K562 (cell line): ENCODE data around the gene AHI1. TPM values are rescaled to one million over a fixed set of nuclear protein-coding genes. Genes with fewer than 3 reads are reported as not detected.

Source experiments
- FOXM1 ChIP-seq, 2 experiments: fragments of 450-650 bp in 1 of 2; sonication (generic) in 1 of 2; formaldehyde crosslinking in 1 of 2; IDR thresholded peaks; 2 replicates each; pipeline versions ENCODE4 v1.6.1 to v1.9.0; 2017 to 2022; ENCODE audit warnings: low read depth in 2 of 2, mild to moderate bottlenecking in 2 of 2, missing genetic modification reagents in 1 of 2, moderate library complexity in 1 of 2
- GATA2 ChIP-seq: sonication (generic); formaldehyde crosslinking; IDR thresholded peaks from 2 replicates; pipeline ENCODE4 v1.4.0; 2020; ENCODE audit warnings: mild to moderate bottlenecking, missing genetic modification reagents
- MCM7 ChIP-seq, 2 experiments: fragments of 450-650 bp; IDR thresholded peaks; 2 replicates each; pipeline ENCODE4 v1.6.1; 2016 to 2018
- MTA3 ChIP-seq: fragments of 450-650 bp; formaldehyde crosslinking; IDR thresholded peaks from 2 replicates; pipeline ENCODE4 v1.6.1; 2017; ENCODE audit warnings: mild to moderate bottlenecking, borderline replicate concordance
- MYC ChIP-seq, 2 experiments: fragments of 250-450 bp in 1 of 2; sonication (Bioruptor Pico) in 1 of 2; IDR thresholded peaks; 2 replicates each; pipeline versions ENCODE4 v1.5.1 to v1.6.1; 2012 to 2021; ENCODE audit warnings: low read depth in 2 of 2, borderline replicate concordance in 1 of 2, improper control_type of control experiment in 1 of 2, low read length in 1 of 2, mild to moderate bottlenecking in 1 of 2, moderate library complexity in 1 of 2
- ZFX ChIP-seq: sonication (generic); formaldehyde crosslinking; IDR thresholded peaks from 2 replicates; pipeline ENCODE4 v1.8.0; 2022; ENCODE audit warnings: mild to moderate bottlenecking, missing genetic modification reagents, moderate library complexity
- ZNF785 ChIP-seq: fragments of 250-450 bp; sonication (Bioruptor Pico); IDR thresholded peaks from 2 replicates; pipeline ENCODE4 v1.4.0; 2020; ENCODE audit warnings: mild to moderate bottlenecking
- polyA plus RNA-seq, 8 experiments: library from polyadenylated mRNA; depleted of rRNA in 4 of 8; stranded (reverse) in 5 of 8; unstranded in 3 of 8; fragments of >200 nt; fragmentation: Nextera tagmentation in 2 of 8; fragmentation: Illumina TruSeq in 1 of 8; extraction: Ambion mirVana in 2 of 8; extraction: Trizol in 1 of 8; gene quantifications; 2 replicates each; pipeline versions ENCODE4 v1.2.1 to v1.2.3, GENCODE V29; 2011 to 2014; ENCODE audit warnings: inconsistent platforms in 1 of 8, missing spikeins in 1 of 8
- total RNA-seq, 7 experiments: library from RNA; depleted of rRNA in 6 of 7; stranded (reverse); fragments of >200 nt in 6 of 7; fragmentation: Illumina TruSeq in 2 of 7; extraction: Trizol in 2 of 7; gene quantifications; 2 replicates each; pipeline versions ENCODE4 v1.2.1 to v1.2.3, GENCODE V29; 2011 to 2021; ENCODE audit warnings: low replicate concordance in 1 of 7
- TF ChIP-seq, protein P1 (sequence below): sonication (generic); formaldehyde crosslinking; IDR thresholded peaks from 2 replicates; pipeline ENCODE4 v1.8.0; 2023; ENCODE audit warnings: missing genetic modification reagents, mild to moderate bottlenecking, borderline replicate concordance
- TF ChIP-seq, protein P2 (sequence below), 2 experiments: fragments of 250-450 bp in 1 of 2; fragments of 450-650 bp in 1 of 2; sonication (Bioruptor Pico) in 1 of 2; IDR thresholded peaks; 2 replicates each; pipeline versions ENCODE4 v1.6.1 to v1.8.0; 2016 to 2021; ENCODE audit warnings: mild to moderate bottlenecking in 2 of 2, moderate library complexity in 2 of 2, missing compliant biosample characterization in 1 of 2, missing genetic modification characterization in 1 of 2
- TF ChIP-seq, protein P3 (sequence below), 2 experiments: fragments of 450-650 bp in 1 of 2; IDR thresholded peaks; 2 replicates each; pipeline ENCODE4 v1.6.1; 2011 to 2017; ENCODE audit warnings: low read depth in 2 of 2, antibody characterized with exemption in 1 of 2, borderline replicate concordance in 1 of 2, low read length in 1 of 2, mild to moderate bottlenecking in 1 of 2, mixed read lengths in 1 of 2; ENCODE audit not compliant: control insufficient read depth in 1 of 2

AHI1 gene
- total and polyA plus RNA-seq, 9 of the 15 experiments (the other 6 are each of a cell fraction or from before 2014, with no cell fraction given), result 24.7 to 54.9 (median 32.2) TPM

DNA sequence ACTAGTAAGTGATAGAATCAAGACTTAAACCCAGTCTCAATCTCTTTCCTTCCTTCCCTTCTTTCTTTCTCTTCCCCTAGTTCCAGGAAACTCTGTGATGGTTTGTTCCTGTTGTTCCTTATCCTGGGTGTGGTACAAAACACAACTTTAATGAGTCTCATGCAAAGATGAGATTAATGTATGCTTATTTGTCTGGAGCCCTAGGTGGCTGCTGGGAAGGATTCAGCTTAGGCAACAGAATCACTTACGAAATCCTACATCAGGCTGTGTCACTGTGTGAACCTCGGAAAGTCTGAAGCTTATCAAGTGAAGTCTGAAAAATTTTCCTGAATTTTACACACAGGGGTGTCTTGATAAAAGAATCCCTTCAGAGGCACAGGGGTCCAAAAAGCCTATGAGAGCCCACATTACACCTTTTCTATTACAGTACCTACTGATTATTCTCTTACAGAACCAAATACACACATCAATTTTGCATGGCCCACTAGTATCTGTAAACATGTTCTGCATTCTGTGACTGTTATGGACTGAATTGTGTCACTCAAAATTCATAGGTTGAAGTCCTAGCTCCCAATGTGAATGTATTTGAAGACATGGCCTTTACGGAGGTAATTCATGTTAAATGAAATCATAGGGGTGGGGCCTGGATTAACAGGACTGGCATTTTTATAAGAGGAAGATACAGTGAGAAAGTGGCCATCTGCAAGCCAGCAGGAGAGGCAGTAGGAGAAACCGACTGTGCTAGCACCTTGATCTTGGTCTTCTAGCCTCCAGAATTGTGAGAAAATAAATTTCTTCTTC lies 171.7 kb downstream of the AHI1 start (continued):
- TF ChIP-seq, protein P1, sequence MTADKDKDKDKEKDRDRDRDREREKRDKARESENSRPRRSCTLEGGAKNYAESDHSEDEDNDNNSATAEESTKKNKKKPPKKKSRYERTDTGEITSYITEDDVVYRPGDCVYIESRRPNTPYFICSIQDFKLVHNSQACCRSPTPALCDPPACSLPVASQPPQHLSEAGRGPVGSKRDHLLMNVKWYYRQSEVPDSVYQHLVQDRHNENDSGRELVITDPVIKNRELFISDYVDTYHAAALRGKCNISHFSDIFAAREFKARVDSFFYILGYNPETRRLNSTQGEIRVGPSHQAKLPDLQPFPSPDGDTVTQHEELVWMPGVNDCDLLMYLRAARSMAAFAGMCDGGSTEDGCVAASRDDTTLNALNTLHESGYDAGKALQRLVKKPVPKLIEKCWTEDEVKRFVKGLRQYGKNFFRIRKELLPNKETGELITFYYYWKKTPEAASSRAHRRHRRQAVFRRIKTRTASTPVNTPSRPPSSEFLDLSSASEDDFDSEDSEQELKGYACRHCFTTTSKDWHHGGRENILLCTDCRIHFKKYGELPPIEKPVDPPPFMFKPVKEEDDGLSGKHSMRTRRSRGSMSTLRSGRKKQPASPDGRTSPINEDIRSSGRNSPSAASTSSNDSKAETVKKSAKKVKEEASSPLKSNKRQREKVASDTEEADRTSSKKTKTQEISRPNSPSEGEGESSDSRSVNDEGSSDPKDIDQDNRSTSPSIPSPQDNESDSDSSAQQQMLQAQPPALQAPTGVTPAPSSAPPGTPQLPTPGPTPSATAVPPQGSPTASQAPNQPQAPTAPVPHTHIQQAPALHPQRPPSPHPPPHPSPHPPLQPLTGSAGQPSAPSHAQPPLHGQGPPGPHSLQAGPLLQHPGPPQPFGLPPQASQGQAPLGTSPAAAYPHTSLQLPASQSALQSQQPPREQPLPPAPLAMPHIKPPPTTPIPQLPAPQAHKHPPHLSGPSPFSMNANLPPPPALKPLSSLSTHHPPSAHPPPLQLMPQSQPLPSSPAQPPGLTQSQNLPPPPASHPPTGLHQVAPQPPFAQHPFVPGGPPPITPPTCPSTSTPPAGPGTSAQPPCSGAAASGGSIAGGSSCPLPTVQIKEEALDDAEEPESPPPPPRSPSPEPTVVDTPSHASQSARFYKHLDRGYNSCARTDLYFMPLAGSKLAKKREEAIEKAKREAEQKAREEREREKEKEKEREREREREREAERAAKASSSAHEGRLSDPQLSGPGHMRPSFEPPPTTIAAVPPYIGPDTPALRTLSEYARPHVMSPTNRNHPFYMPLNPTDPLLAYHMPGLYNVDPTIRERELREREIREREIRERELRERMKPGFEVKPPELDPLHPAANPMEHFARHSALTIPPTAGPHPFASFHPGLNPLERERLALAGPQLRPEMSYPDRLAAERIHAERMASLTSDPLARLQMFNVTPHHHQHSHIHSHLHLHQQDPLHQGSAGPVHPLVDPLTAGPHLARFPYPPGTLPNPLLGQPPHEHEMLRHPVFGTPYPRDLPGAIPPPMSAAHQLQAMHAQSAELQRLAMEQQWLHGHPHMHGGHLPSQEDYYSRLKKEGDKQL, result no peak
- TF ChIP-seq, protein P2, sequence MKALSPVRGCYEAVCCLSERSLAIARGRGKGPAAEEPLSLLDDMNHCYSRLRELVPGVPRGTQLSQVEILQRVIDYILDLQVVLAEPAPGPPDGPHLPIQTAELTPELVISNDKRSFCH (CRISPR knock-in tag; IDR thresholded peaks at IDR 0.05), result no peak
- TF ChIP-seq, protein P2 (tag; IDR thresholded peaks at IDR 0.05), result 0 out of 2 replicates have a peak, but pooled peaks have one; percentile 12
- TF ChIP-seq GATA2 (CRISPR knock-in tag), result 0 out of 2 replicates have a peak, but pooled peaks have one; percentile 30
- TF ChIP-seq MTA3, result 0 out of 2 replicates have a peak, but pooled peaks have one; percentile 24
- peak; percentile 76 for TF ChIP-seq FOXM1 (IDR thresholded peaks at IDR 0.05; ENCODE audit: low read depth)
- no peak for TF ChIP-seq FOXM1 (CRISPR knock-in tag; IDR thresholded peaks at IDR 0.05; ENCODE audit: low read depth)
- no peak for TF ChIP-seq MCM7 (IDR thresholded peaks at IDR 0.05)
- TF ChIP-seq ZFX (CRISPR knock-in tag), result no peak
- TF ChIP-seq, protein P3, sequence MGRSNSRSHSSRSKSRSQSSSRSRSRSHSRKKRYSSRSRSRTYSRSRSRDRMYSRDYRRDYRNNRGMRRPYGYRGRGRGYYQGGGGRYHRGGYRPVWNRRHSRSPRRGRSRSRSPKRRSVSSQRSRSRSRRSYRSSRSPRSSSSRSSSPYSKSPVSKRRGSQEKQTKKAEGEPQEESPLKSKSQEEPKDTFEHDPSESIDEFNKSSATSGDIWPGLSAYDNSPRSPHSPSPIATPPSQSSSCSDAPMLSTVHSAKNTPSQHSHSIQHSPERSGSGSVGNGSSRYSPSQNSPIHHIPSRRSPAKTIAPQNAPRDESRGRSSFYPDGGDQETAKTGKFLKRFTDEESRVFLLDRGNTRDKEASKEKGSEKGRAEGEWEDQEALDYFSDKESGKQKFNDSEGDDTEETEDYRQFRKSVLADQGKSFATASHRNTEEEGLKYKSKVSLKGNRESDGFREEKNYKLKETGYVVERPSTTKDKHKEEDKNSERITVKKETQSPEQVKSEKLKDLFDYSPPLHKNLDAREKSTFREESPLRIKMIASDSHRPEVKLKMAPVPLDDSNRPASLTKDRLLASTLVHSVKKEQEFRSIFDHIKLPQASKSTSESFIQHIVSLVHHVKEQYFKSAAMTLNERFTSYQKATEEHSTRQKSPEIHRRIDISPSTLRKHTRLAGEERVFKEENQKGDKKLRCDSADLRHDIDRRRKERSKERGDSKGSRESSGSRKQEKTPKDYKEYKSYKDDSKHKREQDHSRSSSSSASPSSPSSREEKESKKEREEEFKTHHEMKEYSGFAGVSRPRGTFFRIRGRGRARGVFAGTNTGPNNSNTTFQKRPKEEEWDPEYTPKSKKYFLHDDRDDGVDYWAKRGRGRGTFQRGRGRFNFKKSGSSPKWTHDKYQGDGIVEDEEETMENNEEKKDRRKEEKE (IDR thresholded peaks at IDR 0.05; ENCODE audit: borderline replicate concordance in 1 of 2, control insufficient read depth in 1 of 2, low read depth in 2 of 2, low read length in 1 of 2), result no peak
- no peak for TF ChIP-seq ZNF785 (CRISPR knock-in tag)
- no peak for TF ChIP-seq MYC (IDR thresholded peaks at IDR 0.05; ENCODE audit: low read depth, low read length)
- no peak for TF ChIP-seq MYC (CRISPR knock-in tag; IDR thresholded peaks at IDR 0.05; ENCODE audit: borderline replicate concordance, low read depth)
